HCT116 (cell line): Measurements from ENCODE around the gene CCDC187. TPM values are rescaled to one million over a fixed set of nuclear protein-coding genes. Genes with fewer than 3 reads are reported as not detected.

ENCODE experiments used
- ATAC-seq: fragments of 200-7000 bp; cut with Tn5 transposase; 2 replicates; pipeline ENCODE4 v1.9.1; 2020; ENCODE audit warnings: mild to moderate bottlenecking, moderate library complexity
- BruUV-seq: library from RNA; stranded (reverse); fragments of 400-500 nt; replicated peaks from 2 replicates; lab custom pipeline; 2021; lab: Mats Ljungman, UMichigan
- CTCF ChIA-PET: fragments of 300-600 bp; sonication (Branson Sonifier 250); formaldehyde crosslinking; loops from one replicate; lab custom pipeline; 2021; ENCODE audit warnings: antibody characterized with exemption; lab: Charles Lee
- POLR2A ChIA-PET: fragments of 300-600, 350-600 bp; sonication (Branson Sonifier 250); formaldehyde crosslinking; loops from one replicate; lab custom pipeline; 2021; ENCODE audit warnings: antibody characterized with exemption; lab: Charles Lee
- RAD21 ChIA-PET, 2 experiments: fragments of 300-600 bp; sonication (Branson Sonifier 250); formaldehyde crosslinking; loops; one replicate each; lab custom pipeline; 2023; ENCODE audit warnings: low total read pairs in 2 of 2; ENCODE audit not compliant: uncharacterized antibody in 2 of 2, unreplicated experiment in 2 of 2, low non-redundant PET in 1 of 2; lab: Charles Lee
- DNase-seq: peaks from one replicate; pipeline ENCODE4 v3.0.0-alpha.2; 2010; ENCODE audit warnings: low read depth, low spot score
- H2AFZ ChIP-seq: fragments of 200-600 bp; shearing (Covaris generic), sonication (generic); 2 replicates; pipeline ENCODE4 v1.6.1; 2017; ENCODE audit warnings: low read depth, mixed run types, mixed read lengths, antibody characterized with exemption, low read length; ENCODE audit not compliant: poor library complexity, severe bottlenecking
- H3K27ac ChIP-seq: 2 replicates; pipeline ENCODE4 v1.5.1; 2012; ENCODE audit warnings: low read depth, low read length
- H3K27me3 ChIP-seq: fragments of 200-600 bp; sonication (generic); 2 replicates; pipeline ENCODE4 v1.6.1; 2016; ENCODE audit warnings: mixed run types, low read length, mixed read lengths; ENCODE audit not compliant: insufficient read depth
- H3K36me3 ChIP-seq, 2 experiments: fragments of 200-500 bp in 1 of 2; fragments of 200-600 bp in 1 of 2; sonication (Bioruptor generic) in 1 of 2; sonication (generic) in 1 of 2; 2 replicates each; pipeline versions ENCODE4 v1.5.1 to v1.6.1; 2014 to 2016; ENCODE audit warnings: low read length in 2 of 2, inconsistent platforms in 1 of 2, mixed read lengths in 1 of 2, mixed run types in 1 of 2; ENCODE audit not compliant: insufficient read depth in 2 of 2, control insufficient read depth in 1 of 2
- H3K4me1 ChIP-seq, 2 experiments: fragments of 200-600 bp in 1 of 2; sonication (generic) in 1 of 2; 2 replicates each; pipeline versions ENCODE4 v1.5.1 to v1.6.1; 2012 to 2017; ENCODE audit warnings: low read length in 2 of 2, inconsistent platforms in 1 of 2, mild to moderate bottlenecking in 1 of 2, mixed read lengths in 1 of 2, mixed run types in 1 of 2, moderate library complexity in 1 of 2; ENCODE audit not compliant: insufficient read depth in 2 of 2, control insufficient read depth in 1 of 2
- H3K4me2 ChIP-seq: fragments of 200-600 bp; sonication (generic); 2 replicates; pipeline ENCODE4 v1.6.1; 2017; ENCODE audit warnings: mixed run types, low read length, mixed read lengths
- H3K4me3 ChIP-seq, 2 experiments: fragments of 200-600 bp in 1 of 2; sonication (generic) in 1 of 2; replicated peaks in 1 of 2; 2 replicates each; pipeline ENCODE4 v1.5.1; 2011 to 2016; ENCODE audit warnings: low read length in 2 of 2, control low read depth in 1 of 2, low read depth in 1 of 2, mild to moderate bottlenecking in 1 of 2, mixed read lengths in 1 of 2, mixed run types in 1 of 2
- H3K79me2 ChIP-seq: fragments of 200-600 bp; sonication (generic); 2 replicates; pipeline ENCODE4 v1.6.1; 2017; ENCODE audit warnings: mild to moderate bottlenecking, mixed run types, low read length, moderate library complexity, mixed read lengths; ENCODE audit not compliant: insufficient read depth
- H3K9ac ChIP-seq: fragments of 200-600 bp; sonication (generic); 2 replicates; pipeline ENCODE4 v1.6.1; 2016; ENCODE audit warnings: low read length, mixed read lengths
- H3K9me2 ChIP-seq: fragments of 200-600 bp; sonication (generic), shearing (Covaris generic); 2 replicates; pipeline ENCODE4 v1.6.1; 2017; ENCODE audit warnings: mixed run types, mild to moderate bottlenecking, moderate library complexity; ENCODE audit not compliant: insufficient read depth
- H3K9me3 ChIP-seq, 2 experiments: fragments of 200-500 bp in 1 of 2; fragments of 200-600 bp in 1 of 2; sonication (Bioruptor generic) in 1 of 2; sonication (generic) in 1 of 2; 2 replicates each; pipeline ENCODE4 v1.6.1; 2014 to 2017; ENCODE audit warnings: low read length in 2 of 2, mixed read lengths in 2 of 2, inconsistent platforms in 1 of 2, low read depth in 1 of 2, mild to moderate bottlenecking in 1 of 2, mixed run types in 1 of 2, moderate library complexity in 1 of 2; ENCODE audit not compliant: control insufficient read depth in 1 of 2, insufficient read depth in 1 of 2
- H4K20me1 ChIP-seq: fragments of 200-600 bp; sonication (generic), shearing (Covaris generic); 2 replicates; pipeline ENCODE4 v1.6.1; 2017; ENCODE audit warnings: mixed run types, mild to moderate bottlenecking, moderate library complexity; ENCODE audit not compliant: insufficient read depth
- CBX3 ChIP-seq: IDR thresholded peaks from 2 replicates; pipeline ENCODE4 v1.6.1; 2012; ENCODE audit warnings: low read depth
- EGR1 ChIP-seq: IDR thresholded peaks from 2 replicates; pipeline ENCODE4 v1.6.1; 2012; ENCODE audit warnings: low read depth
- ELF1 ChIP-seq: IDR thresholded peaks from 2 replicates; pipeline ENCODE4 v1.6.1; 2012; ENCODE audit warnings: low read depth, borderline replicate concordance
- EZH2phosphoT487 ChIP-seq: fragments of 200-600 bp; IDR thresholded peaks from 2 replicates; pipeline ENCODE4 v1.6.1; 2018; ENCODE audit warnings: antibody characterized with exemption, borderline replicate concordance
- FOSL1 ChIP-seq: IDR thresholded peaks from 2 replicates; pipeline ENCODE4 v1.6.1; 2012; ENCODE audit warnings: low read depth
- JUND ChIP-seq: IDR thresholded peaks from 2 replicates; pipeline ENCODE4 v1.6.1; 2012
- POLR2A ChIP-seq: IDR thresholded peaks from 2 replicates; pipeline ENCODE4 v1.7.0; 2011; ENCODE audit warnings: borderline replicate concordance; ENCODE audit not compliant: insufficient read depth, insufficient read length; ENCODE audit errors: extremely low read depth
- POLR2AphosphoS5 ChIP-seq: IDR thresholded peaks from 2 replicates; pipeline ENCODE4 v1.6.1; 2011; ENCODE audit warnings: mild to moderate bottlenecking, low read depth, low read length, moderate library complexity
- RAD21 ChIP-seq: IDR thresholded peaks from 2 replicates; pipeline ENCODE4 v1.6.1; 2012; ENCODE audit warnings: low read depth, mild to moderate bottlenecking
- SIN3A ChIP-seq: IDR thresholded peaks from 2 replicates; pipeline ENCODE4 v1.6.1; 2012; ENCODE audit warnings: low read depth
- SP1 ChIP-seq: IDR thresholded peaks from 2 replicates; pipeline ENCODE4 v1.6.1; 2012; ENCODE audit warnings: low read depth
- SRF ChIP-seq: IDR thresholded peaks from 2 replicates; pipeline ENCODE4 v1.6.1; 2012; ENCODE audit warnings: low read depth
- TCF7L2 ChIP-seq: IDR thresholded peaks from 2 replicates; pipeline ENCODE4 v1.7.0; 2011; ENCODE audit warnings: borderline replicate concordance, inconsistent platforms; ENCODE audit not compliant: insufficient read depth, insufficient read length; ENCODE audit errors: extremely low read depth
- YY1 ChIP-seq: IDR thresholded peaks from 2 replicates; pipeline ENCODE4 v1.6.1; 2011; ENCODE audit warnings: low read length, low read depth, moderate library complexity, mild to moderate bottlenecking; ENCODE audit not compliant: insufficient replicate concordance; ENCODE audit errors: extremely low read depth
- intact Hi-C: fragments of 100-400 bp; cut with micrococcal nuclease; formaldehyde crosslinking; loops from 2 replicates; pipeline ENCODE4 v1.10.0; 2022
- total RNA-seq: library from RNA; stranded (reverse); gene quantifications from one replicate; pipeline ENCODE4 v1.2.1, GENCODE V29; 2021; ENCODE audit not compliant: unreplicated experiment
- TF ChIP-seq, protein P1 (sequence below): IDR thresholded peaks from 2 replicates; pipeline ENCODE4 v1.6.1; 2011; ENCODE audit warnings: mild to moderate bottlenecking, low read length, moderate library complexity; ENCODE audit not compliant: insufficient replicate concordance; ENCODE audit errors: extremely low read depth
- TF ChIP-seq, protein P2 (sequence below): IDR thresholded peaks from 2 replicates; pipeline ENCODE4 v1.6.1; 2012
- TF ChIP-seq, protein P3 (sequence below): IDR thresholded peaks from 2 replicates; pipeline ENCODE4 v1.6.1; 2012
- TF ChIP-seq, protein P4 (sequence below): IDR thresholded peaks from 2 replicates; pipeline ENCODE4 v1.6.1; 2012; ENCODE audit warnings: low read depth

Gene CCDC187
- total RNA-seq, 1 experiment from 2014 or later, result 4.6 TPM

DNA sequence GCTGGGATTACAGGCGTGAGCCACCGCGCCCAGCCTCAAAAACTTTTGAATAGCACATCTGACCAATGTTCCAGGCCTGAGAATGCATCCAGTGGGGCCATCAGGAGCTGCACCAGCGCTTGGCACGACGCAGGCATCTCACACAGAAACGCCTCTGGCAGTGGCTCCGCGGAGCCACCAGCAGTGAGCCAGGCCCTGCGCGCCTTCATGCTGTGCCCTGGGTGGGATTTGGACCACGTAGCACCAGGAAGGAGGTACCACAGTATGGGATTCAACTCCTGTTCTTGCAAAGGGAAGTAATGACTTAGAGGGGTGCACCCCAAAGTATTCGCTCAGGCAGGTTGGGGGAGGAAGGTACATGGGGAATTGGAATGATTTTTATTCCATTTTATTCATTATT is 3.0 kb downstream of the CCDC187 start:
- no peak overlapping the region for H2AFZ ChIP-seq
- ChIA-PET POLR2A (interaction anchor here (0.6 kb wide), 1 partner anchor 116 kb away, joined by 3 read pairs; no protein-coding TSS in a partner anchor), CTCF (no interaction called here), RAD21 (no interaction called here)
- ATAC-seq, result no peak
- no peak for TF ChIP-seq SRF
- no peak for TF ChIP-seq SP1
- TF ChIP-seq, protein P1, sequence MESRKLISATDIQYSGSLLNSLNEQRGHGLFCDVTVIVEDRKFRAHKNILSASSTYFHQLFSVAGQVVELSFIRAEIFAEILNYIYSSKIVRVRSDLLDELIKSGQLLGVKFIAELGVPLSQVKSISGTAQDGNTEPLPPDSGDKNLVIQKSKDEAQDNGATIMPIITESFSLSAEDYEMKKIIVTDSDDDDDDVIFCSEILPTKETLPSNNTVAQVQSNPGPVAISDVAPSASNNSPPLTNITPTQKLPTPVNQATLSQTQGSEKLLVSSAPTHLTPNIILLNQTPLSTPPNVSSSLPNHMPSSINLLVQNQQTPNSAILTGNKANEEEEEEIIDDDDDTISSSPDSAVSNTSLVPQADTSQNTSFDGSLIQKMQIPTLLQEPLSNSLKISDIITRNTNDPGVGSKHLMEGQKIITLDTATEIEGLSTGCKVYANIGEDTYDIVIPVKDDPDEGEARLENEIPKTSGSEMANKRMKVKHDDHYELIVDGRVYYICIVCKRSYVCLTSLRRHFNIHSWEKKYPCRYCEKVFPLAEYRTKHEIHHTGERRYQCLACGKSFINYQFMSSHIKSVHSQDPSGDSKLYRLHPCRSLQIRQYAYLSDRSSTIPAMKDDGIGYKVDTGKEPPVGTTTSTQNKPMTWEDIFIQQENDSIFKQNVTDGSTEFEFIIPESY, result no peak
- TF ChIP-seq POLR2AphosphoS5, result no peak
- TF ChIP-seq ELF1, result no peak
- TF ChIP-seq EGR1, result no peak
- TF ChIP-seq, protein P2, sequence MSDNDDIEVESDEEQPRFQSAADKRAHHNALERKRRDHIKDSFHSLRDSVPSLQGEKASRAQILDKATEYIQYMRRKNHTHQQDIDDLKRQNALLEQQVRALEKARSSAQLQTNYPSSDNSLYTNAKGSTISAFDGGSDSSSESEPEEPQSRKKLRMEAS, result no peak
- no peak for TF ChIP-seq JUND
- TF ChIP-seq CBX3, result no peak
- no peak for TF ChIP-seq FOSL1
- no peak for TF ChIP-seq YY1
- no peak for TF ChIP-seq RAD21
- no peak for TF ChIP-seq EZH2phosphoT487
- no peak for TF ChIP-seq POLR2A
- TF ChIP-seq, protein P3, sequence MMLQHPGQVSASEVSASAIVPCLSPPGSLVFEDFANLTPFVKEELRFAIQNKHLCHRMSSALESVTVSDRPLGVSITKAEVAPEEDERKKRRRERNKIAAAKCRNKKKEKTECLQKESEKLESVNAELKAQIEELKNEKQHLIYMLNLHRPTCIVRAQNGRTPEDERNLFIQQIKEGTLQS, result no peak
- TF ChIP-seq, protein P4, sequence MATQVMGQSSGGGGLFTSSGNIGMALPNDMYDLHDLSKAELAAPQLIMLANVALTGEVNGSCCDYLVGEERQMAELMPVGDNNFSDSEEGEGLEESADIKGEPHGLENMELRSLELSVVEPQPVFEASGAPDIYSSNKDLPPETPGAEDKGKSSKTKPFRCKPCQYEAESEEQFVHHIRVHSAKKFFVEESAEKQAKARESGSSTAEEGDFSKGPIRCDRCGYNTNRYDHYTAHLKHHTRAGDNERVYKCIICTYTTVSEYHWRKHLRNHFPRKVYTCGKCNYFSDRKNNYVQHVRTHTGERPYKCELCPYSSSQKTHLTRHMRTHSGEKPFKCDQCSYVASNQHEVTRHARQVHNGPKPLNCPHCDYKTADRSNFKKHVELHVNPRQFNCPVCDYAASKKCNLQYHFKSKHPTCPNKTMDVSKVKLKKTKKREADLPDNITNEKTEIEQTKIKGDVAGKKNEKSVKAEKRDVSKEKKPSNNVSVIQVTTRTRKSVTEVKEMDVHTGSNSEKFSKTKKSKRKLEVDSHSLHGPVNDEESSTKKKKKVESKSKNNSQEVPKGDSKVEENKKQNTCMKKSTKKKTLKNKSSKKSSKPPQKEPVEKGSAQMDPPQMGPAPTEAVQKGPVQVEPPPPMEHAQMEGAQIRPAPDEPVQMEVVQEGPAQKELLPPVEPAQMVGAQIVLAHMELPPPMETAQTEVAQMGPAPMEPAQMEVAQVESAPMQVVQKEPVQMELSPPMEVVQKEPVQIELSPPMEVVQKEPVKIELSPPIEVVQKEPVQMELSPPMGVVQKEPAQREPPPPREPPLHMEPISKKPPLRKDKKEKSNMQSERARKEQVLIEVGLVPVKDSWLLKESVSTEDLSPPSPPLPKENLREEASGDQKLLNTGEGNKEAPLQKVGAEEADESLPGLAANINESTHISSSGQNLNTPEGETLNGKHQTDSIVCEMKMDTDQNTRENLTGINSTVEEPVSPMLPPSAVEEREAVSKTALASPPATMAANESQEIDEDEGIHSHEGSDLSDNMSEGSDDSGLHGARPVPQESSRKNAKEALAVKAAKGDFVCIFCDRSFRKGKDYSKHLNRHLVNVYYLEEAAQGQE, result no peak
- no peak for TF ChIP-seq SIN3A
- no peak for TF ChIP-seq TCF7L2
- H3K4me2 ChIP-seq, result no peak overlapping the region
- no peaks in the 10 kb centered on the region for H3K27me3 ChIP-seq
- H3K27ac ChIP-seq, result no peak overlapping the region
- no peak overlapping the region for H3K4me3 ChIP-seq
- H3K36me3 ChIP-seq, result no peaks in the 10 kb centered on the region
- peaks cover 8 to 12% of the 10 kb centered on the region in 2 experiments; a peak in 3 of 4 replicates for H3K4me1 ChIP-seq
- DNase-seq, result no peak
- H3K79me2 ChIP-seq, result no peaks in the 10 kb centered on the region
- intact Hi-C loops, result no loop called here
- no peaks in the 10 kb centered on the region for H3K9me3 ChIP-seq
- H4K20me1 ChIP-seq, result no peaks in the 10 kb centered on the region
- H3K9ac ChIP-seq, result no peak overlapping the region
- no TSS peak for BruUV-seq
- no peaks in the 10 kb centered on the region for H3K9me2 ChIP-seq
